ENCODE measurements around the gene OBSCN.
"Not testable (repeated sequence)": the region's sequence is repeated elsewhere in the genome, so short reads cannot be mapped to it uniquely, and the experiment has no call there.

OBSCN gene

DNA sequence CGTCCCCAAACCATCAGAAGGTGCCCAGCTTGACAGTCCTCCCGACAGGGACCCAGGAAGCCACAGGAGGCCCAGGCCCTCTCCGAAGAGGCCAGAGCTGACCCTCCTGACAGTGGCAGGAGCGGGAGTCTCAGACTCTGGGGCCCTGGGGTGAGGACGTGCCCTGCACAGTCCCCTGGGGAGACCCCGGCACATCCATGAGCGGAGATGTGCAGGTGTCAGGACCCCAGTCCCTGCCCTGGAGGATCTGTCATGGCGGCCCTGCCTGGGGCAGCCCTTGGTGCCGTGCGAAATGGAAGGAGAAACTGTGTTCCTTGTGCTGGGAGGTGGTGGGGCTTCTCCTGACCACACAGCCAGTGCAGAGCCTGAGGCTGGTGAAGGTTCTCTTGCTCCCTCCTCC lies 55.8 kb downstream of the OBSCN start:
- FAIRE-seq = no peak

GRCh38 chr1:228264090-228264829 lies 56.4 kb downstream of the OBSCN start:
- FAIRE-seq = no peak

DNA sequence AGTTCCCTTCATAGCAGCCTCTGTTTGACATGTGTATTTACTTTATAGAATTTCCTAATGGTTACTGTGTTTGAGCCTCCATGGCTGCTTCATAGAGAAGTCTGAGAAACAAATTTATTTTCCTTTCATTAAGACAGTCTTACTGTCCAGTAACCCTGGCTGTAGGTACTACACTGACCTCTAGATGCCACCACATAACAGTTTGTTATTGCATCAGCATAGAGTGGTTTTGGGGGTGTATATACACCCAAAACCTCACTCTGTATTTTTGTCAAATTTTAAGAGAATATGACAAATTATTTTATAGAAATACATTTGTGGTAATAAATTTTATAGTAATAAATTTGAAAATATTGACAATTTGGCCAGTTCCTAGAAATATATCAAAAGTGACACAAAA lies 57.3 kb downstream of the OBSCN start:
- no peak for FAIRE-seq

GRCh38 chr1:228267962-228268880 lies 60.4 kb downstream of the OBSCN start:
- FAIRE-seq = no peak

GRCh38 chr1:228268881-228269265 lies 61.0 kb downstream of the OBSCN start:
- no peak for FAIRE-seq

DNA sequence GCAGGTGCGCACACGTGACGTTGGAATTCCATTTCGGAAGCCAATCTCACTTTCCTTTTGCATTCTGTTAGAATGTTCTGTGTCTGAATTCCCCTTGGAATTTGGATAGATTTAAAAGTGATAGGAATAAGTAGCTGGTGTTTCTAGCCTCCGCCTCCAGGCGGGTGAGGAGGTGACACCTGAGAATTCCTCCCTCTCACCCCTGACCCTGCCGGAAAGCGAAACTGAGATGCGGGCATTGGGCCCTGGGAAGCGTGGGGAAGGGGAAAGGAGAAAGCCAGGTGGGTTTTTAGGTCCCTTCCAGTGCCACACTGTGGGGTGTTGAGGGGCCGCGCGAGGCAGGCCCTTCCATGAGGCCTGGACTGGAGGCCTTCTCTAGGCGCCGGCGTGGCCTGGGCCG lies 61.6 kb downstream of the OBSCN start:
- not testable (repeated sequence) for FAIRE-seq

DNA sequence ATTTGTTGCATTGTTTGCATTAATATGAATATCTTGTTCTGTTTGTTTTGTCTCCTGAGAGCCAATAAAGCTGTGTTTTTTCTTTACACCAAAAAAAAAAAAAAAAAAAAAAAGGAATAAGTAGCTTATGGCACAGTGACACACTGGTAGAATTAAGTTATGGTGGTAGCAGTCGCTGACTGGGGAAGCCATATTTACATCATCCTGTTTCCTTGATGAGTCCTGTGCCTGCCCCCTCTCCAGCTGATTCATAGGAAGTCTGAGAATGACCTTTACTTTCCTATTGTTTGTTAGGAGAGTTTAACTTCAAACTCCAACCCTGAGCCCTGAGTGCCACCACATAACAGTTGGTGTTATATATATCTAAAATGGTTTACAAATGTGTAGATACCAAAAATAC lies 62.2 kb downstream of the OBSCN start:
- no peak for FAIRE-seq

DNA sequence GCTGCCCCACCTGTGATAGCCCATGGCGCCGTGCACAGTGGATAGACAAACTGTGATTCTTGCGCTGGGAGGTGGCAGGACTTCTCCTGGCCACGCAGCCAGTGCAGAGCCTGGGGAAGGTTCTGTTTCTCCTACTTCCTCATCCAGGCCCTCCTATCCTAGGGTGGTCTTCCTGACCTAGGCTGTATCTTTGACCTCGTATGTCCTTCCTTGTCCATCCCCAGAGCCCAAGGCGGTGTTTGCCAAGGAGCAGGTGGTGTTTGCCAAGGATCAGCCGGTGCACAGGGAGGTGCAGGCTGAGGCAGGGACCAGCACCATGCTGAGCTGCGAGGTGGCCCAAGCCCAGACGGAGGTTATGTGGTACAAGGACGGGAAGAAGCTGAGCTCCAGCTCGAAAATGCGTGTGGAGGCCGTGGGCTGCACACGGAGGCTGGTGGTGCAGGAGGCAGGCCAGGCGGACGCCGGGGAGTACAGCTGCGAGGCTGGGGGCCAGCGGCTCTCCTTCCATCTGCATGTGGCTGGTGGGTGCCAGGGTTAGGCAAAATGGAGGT lies 63.9 kb downstream of the OBSCN start:
- FAIRE-seq = no peak

- FAIRE-seq = no peak
Observed at GRCh38 chr1:228272331-228272791, 64.5 kb downstream of the OBSCN start.

DNA sequence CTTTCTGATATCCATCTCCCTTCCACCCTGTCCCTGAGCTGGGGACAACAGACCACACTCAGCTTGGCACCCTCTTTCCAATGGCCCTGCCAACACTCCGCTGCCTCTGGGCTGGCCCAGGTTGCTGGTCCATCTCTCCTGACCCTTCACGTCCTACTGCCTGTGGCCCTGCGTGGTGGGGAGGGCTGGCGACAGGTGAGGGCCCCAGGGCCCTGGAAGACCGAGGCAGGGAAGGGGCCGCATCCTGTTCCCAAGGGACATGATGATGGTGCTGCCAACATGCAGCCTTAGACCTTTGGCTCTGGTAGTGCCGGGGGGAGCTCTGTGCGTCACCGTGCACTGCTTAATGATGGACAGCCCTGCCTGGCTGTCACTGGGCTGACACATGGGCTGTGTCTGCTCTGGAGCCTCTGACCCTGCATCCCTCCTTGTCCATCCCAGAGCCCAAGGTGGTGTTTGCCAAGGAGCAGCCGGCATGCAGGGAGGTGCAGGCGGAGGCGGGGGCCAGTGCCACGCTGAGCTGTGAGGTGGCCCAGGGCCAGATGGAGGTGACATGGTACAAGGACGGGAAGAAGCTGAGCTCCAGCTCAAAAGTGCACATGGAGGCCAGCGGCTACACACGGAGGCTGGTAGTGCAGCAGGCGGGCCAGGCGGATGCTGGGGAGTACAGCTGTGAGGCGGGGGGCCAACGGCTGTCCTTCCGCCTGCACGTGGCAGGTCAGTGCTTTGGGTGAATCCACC lies 65.2 kb downstream of the OBSCN start:
- no peak for FAIRE-seq

DNA sequence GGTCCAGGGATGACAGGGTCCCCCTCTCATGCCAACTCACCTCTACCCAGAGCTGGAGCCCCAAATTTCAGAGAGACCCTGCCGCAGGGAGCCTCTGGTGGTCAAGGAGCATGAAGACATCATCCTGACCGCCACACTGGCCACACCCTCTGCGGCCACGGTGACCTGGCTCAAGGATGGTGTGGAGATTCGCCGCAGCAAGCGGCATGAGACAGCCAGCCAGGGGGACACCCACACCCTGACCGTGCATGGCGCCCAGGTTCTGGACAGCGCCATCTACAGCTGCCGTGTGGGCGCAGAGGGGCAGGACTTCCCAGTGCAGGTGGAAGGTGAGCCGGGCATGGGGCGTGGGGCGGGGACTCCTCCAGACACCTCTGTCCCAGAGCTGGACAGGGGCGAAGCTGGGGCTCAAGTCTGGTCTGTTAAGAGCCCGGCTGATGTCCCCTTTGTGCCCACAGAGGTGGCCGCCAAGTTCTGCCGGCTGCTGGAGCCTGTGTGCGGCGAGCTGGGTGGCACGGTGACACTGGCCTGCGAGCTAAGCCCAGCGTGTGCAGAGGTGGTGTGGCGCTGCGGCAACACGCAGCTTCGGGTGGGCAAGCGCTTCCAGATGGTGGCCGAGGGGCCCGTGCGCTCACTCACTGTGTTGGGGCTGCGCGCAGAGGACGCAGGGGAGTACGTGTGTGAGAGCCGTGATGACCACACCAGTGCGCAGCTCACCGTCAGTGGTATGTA lies 66.0 kb downstream of the OBSCN start:
- no peak for FAIRE-seq

GRCh38 chr1:228274452-228275178 lies 66.8 kb downstream of the OBSCN start:
- FAIRE-seq = no peak

- no peak for FAIRE-seq
Observed at GRCh38 chr1:228275179-228275429, 67.3 kb downstream of the OBSCN start.

GRCh38 chr1:228275430-228276173 lies 67.8 kb downstream of the OBSCN start:
- FAIRE-seq = no peak

GRCh38 chr1:228276174-228276831 lies 68.5 kb downstream of the OBSCN start:
- no peak for FAIRE-seq

- no peak for FAIRE-seq
Observed at GRCh38 chr1:228276901-228277490, 69.2 kb downstream of the OBSCN start.

- FAIRE-seq = no peak
Observed at GRCh38 chr1:228277491-228278431, 69.9 kb downstream of the OBSCN start.

- no peak for FAIRE-seq
Observed at GRCh38 chr1:228278432-228278941, 70.6 kb downstream of the OBSCN start.
